H54 (cell line): ENCODE measurements around the gene LYPD4.
A peak's percentile ranks its signal among the peaks of the same experiment; 100 is the strongest.
"Not testable (repeated sequence)": the region's sequence is repeated elsewhere in the genome, so short reads cannot be mapped to it uniquely, and the experiment has no call there.

ENCODE experiments used
- DNase-seq: peaks from one replicate; pipeline ENCODE4 v3.0.0; 2011; ENCODE audit warnings: low spot score, mixed read lengths; ENCODE audit not compliant: insufficient read length
- FAIRE-seq: peaks from 3 replicates; lab custom pipeline; 2011; peaks lifted over from hg19 to GRCh38; lab: Jason Lieb, UNC
- POLR2A ChIP-seq: IDR thresholded peaks from 2 replicates; pipeline ENCODE4 v1.6.1; 2011; ENCODE audit warnings: low read depth, mild to moderate bottlenecking, low read length

Gene LYPD4

GRCh38 chr19:41880329-41880708 lies 35.8 kb upstream of the LYPD4 start:
- no peak for FAIRE-seq
- no peak for TF ChIP-seq POLR2A

GRCh38 chr19:41879670-41880328 lies 35.3 kb upstream of the LYPD4 start:
- DNase-seq (no peak), FAIRE-seq (no peak)

More at GRCh38 chr19:41880329-41880708, 35.8 kb upstream of the LYPD4 start:
- DNase-seq, result no peak

GRCh38 chr19:41879080-41879479 lies 34.6 kb upstream of the LYPD4 start:
- no peak for TF ChIP-seq POLR2A
- DNase-seq (no peak), FAIRE-seq (no peak)

More at GRCh38 chr19:41879670-41880328, 35.3 kb upstream of the LYPD4 start:
- no peak for TF ChIP-seq POLR2A

GRCh38 chr19:41877916-41878905 lies 33.7 kb upstream of the LYPD4 start:
- no peak for FAIRE-seq
- TF ChIP-seq POLR2A, result no peak
- DNase-seq, result no peak

- no peak for DNase-seq
- FAIRE-seq, result no peak
- no peak for TF ChIP-seq POLR2A
These were observed 32.7 kb upstream of the LYPD4 start, which contains the start of gene CD79A for GRCh38 chr19:41876847-41877832. Gene CD79A (plus strand): TSS chr19:41877279. CDS start chr19:41877305, 26 bp downstream.

GRCh38 chr19:41875973-41876372 lies 31.5 kb upstream of the LYPD4 start:
- DNase-seq, FAIRE-seq: not testable (repeated sequence)

GRCh38 chr19:41872775-41873647 lies 28.5 kb upstream of the LYPD4 start:
- DNase-seq, result peak; percentile 68
- no peak for FAIRE-seq

GRCh38 chr19:41872384-41872774 lies 27.9 kb upstream of the LYPD4 start:
- TF ChIP-seq POLR2A, result no peak
- FAIRE-seq (no peak), DNase-seq (no peak)

More at GRCh38 chr19:41872775-41873647, 28.5 kb upstream of the LYPD4 start:
- TF ChIP-seq POLR2A, result no peak

- DNase-seq (no peak), FAIRE-seq (no peak)
- no peak for TF ChIP-seq POLR2A
These were observed 27.3 kb upstream of the LYPD4 start for GRCh38 chr19:41871573-41872383.

GRCh38 chr19:41870401-41870873 lies 26.0 kb upstream of the LYPD4 start:
- TF ChIP-seq POLR2A, result no peak
- FAIRE-seq (no peak), DNase-seq (peak; percentile 69)

- no peak for TF ChIP-seq POLR2A
- DNase-seq (no peak), FAIRE-seq (no peak)
These were observed 25.0 kb upstream of the LYPD4 start for GRCh38 chr19:41869374-41869955.
